ENCODE results near the gene ITGAL. TPM values are rescaled to one million over a fixed set of nuclear protein-coding genes. Genes with fewer than 3 reads are reported as not detected.
A peak's percentile ranks its signal among the peaks of the same experiment; 100 is the strongest.

Gene ITGAL
- total and polyA plus RNA-seq, 2 of the 13 experiments (the other 11 are each of a cell fraction or from before 2014, with no cell fraction given) = 0.86 to 1.2 TPM

DNA sequence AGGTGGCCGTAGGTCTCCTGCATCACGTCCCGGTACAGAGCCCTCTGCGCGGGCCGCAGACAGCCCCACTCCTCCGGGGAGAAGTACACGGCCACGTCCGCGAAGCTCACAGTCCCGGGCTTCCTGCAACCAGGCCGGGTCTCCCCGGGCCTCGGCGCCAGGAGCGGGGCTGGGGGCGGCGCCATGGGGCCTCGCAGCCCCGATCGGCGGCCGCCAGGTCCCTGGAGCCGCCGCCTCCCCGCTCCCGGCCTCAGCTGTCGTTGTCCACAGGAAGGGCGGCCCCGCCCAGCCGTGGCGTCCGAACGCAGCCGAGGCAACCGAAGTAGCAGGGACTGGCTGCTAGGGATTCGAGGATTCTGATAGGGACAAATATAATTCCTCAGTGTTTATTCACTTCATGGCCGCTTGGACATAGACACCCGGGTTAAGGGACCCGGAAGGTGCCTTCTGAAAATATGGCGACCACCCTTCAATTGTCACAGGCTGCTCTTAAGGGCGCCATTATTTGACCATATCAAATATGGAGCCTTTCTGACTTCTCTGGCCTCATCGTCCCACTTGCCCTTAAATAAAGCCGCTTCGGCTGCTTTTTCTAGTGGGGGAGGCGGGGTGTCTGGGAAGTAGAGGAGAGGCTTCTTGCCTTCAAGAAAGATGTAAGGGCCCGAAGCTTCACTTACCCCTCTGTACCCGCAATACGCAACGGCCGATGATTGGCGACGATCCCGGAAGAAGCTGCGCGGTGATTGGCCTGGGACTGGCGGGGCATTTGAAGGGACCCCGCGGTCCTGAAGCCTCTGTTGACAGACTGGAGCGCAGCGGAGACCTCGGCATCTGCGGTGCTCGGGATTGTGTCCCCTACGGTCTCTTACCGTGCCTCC is 99.1 kb downstream of the ITGAL start, which contains the start of gene ZNF688 (continued):
- TF ChIP-seq, protein P1, sequence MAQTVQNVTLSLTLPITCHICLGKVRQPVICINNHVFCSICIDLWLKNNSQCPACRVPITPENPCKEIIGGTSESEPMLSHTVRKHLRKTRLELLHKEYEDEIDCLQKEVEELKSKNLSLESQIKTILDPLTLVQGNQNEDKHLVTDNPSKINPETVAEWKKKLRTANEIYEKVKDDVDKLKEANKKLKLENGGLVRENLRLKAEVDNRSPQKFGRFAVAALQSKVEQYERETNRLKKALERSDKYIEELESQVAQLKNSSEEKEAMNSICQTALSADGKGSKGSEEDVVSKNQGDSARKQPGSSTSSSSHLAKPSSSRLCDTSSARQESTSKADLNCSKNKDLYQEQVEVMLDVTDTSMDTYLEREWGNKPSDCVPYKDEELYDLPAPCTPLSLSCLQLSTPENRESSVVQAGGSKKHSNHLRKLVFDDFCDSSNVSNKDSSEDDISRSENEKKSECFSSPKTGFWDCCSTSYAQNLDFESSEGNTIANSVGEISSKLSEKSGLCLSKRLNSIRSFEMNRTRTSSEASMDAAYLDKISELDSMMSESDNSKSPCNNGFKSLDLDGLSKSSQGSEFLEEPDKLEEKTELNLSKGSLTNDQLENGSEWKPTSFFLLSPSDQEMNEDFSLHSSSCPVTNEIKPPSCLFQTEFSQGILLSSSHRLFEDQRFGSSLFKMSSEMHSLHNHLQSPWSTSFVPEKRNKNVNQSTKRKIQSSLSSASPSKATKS (CRISPR knock-in tag; IDR thresholded peaks at IDR 0.05) = no peak
- TF ChIP-seq TBX2 (CRISPR knock-in tag; IDR thresholded peaks at IDR 0.05; ENCODE audit: borderline replicate concordance) (peak; percentile 74), FOSL2 (CRISPR knock-in tag; IDR thresholded peaks at IDR 0.05) (peak; percentile 19), ZKSCAN1 (IDR thresholded peaks at IDR 0.05; ENCODE audit: low read length) (no peak), ATF7 (IDR thresholded peaks at IDR 0.05) (no peak), ATF7 (CRISPR knock-in tag; IDR thresholded peaks at IDR 0.05) (peak; percentile 8; the same call in 1 of the 2 replicates), ZNF564 (CRISPR knock-in tag; IDR thresholded peaks at IDR 0.05) (peak; percentile 80; the same call in 1 of the 2 replicates), MTF1 (CRISPR knock-in tag; IDR thresholded peaks at IDR 0.05) (no peak)
- TF ChIP-seq, protein P2, sequence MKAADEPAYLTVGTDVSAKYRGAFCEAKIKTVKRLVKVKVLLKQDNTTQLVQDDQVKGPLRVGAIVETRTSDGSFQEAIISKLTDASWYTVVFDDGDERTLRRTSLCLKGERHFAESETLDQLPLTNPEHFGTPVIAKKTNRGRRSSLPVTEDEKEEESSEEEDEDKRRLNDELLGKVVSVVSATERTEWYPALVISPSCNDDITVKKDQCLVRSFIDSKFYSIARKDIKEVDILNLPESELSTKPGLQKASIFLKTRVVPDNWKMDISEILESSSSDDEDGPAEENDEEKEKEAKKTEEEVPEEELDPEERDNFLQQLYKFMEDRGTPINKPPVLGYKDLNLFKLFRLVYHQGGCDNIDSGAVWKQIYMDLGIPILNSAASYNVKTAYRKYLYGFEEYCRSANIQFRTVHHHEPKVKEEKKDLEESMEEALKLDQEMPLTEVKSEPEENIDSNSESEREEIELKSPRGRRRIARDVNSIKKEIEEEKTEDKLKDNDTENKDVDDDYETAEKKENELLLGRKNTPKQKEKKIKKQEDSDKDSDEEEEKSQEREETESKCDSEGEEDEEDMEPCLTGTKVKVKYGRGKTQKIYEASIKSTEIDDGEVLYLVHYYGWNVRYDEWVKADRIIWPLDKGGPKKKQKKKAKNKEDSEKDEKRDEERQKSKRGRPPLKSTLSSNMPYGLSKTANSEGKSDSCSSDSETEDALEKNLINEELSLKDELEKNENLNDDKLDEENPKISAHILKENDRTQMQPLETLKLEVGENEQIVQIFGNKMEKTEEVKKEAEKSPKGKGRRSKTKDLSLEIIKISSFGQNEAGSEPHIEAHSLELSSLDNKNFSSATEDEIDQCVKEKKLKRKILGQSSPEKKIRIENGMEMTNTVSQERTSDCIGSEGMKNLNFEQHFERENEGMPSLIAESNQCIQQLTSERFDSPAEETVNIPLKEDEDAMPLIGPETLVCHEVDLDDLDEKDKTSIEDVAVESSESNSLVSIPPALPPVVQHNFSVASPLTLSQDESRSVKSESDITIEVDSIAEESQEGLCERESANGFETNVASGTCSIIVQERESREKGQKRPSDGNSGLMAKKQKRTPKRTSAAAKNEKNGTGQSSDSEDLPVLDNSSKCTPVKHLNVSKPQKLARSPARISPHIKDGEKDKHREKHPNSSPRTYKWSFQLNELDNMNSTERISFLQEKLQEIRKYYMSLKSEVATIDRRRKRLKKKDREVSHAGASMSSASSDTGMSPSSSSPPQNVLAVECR (CRISPR knock-in tag; IDR thresholded peaks at IDR 0.05; ENCODE audit: borderline replicate concordance) = peak; percentile 99
- TF ChIP-seq, protein P3, sequence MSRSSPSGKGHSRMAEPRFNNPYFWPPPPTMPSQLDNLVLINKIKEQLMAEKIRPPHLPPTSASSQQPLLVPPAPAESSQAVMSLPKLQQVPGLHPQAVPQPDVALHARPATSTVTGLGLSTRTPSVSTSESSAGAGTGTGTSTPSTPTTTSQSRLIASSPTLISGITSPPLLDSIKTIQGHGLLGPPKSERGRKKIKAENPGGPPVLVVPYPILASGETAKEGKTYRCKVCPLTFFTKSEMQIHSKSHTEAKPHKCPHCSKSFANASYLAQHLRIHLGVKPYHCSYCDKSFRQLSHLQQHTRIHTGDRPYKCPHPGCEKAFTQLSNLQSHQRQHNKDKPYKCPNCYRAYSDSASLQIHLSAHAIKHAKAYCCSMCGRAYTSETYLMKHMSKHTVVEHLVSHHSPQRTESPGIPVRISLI (CRISPR knock-in tag; IDR thresholded peaks at IDR 0.05; ENCODE audit: borderline replicate concordance) = 0 out of 2 replicates have a peak, but pooled peaks have one; percentile 13
- TF ChIP-seq, protein P4, sequence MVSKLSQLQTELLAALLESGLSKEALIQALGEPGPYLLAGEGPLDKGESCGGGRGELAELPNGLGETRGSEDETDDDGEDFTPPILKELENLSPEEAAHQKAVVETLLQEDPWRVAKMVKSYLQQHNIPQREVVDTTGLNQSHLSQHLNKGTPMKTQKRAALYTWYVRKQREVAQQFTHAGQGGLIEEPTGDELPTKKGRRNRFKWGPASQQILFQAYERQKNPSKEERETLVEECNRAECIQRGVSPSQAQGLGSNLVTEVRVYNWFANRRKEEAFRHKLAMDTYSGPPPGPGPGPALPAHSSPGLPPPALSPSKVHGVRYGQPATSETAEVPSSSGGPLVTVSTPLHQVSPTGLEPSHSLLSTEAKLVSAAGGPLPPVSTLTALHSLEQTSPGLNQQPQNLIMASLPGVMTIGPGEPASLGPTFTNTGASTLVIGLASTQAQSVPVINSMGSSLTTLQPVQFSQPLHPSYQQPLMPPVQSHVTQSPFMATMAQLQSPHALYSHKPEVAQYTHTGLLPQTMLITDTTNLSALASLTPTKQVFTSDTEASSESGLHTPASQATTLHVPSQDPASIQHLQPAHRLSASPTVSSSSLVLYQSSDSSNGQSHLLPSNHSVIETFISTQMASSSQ (IDR thresholded peaks at IDR 0.05; ENCODE audit: low read depth) = no peak
- TF ChIP-seq, protein P4 (CRISPR knock-in tag; IDR thresholded peaks at IDR 0.05; ENCODE audit: borderline replicate concordance) = 0 out of 2 replicates have a peak, but pooled peaks have one; percentile 12
